Hepatocyte (in vitro differentiated cells): ENCODE data around the gene SLC41A3. TPM values are rescaled to one million over a fixed set of nuclear protein-coding genes. Genes with fewer than 3 reads are reported as not detected.

Experiments used
- DNase-seq: peaks from one replicate; pipeline ENCODE4 v3.0.0-alpha.2; 2016; ENCODE audit warnings: low spot score
- H2AFZ ChIP-seq: fragments of 200-600 bp; sonication (generic); 2 replicates; pipeline ENCODE4 v1.6.0; 2016; ENCODE audit warnings: antibody characterized with exemption, mild to moderate bottlenecking
- H3K27ac ChIP-seq: fragments of 200-600 bp; sonication (generic); 2 replicates; pipeline ENCODE4 v1.5.1; 2016; ENCODE audit warnings: mild to moderate bottlenecking
- H3K27me3 ChIP-seq: fragments of 200-600 bp; sonication (generic); 2 replicates; pipeline ENCODE4 v1.6.1; 2016
- H3K36me3 ChIP-seq: fragments of 200-600 bp; sonication (generic); replicated peaks from 2 replicates; pipeline ENCODE4 v1.5.1; 2016; ENCODE audit warnings: low read depth; ENCODE audit not compliant: insufficient read depth
- H3K4me1 ChIP-seq: fragments of 200-600 bp; sonication (generic); 2 replicates; pipeline ENCODE4 v1.5.1; 2016; ENCODE audit warnings: mild to moderate bottlenecking, moderate library complexity; ENCODE audit not compliant: insufficient read depth
- H3K4me2 ChIP-seq: fragments of 200-600 bp; sonication (generic); 2 replicates; pipeline ENCODE4 v1.6.0; 2016
- H3K4me3 ChIP-seq: fragments of 200-600 bp; sonication (generic); 2 replicates; pipeline ENCODE4 v1.5.1; 2016; ENCODE audit warnings: mild to moderate bottlenecking
- H3K79me2 ChIP-seq: fragments of 200-600 bp; sonication (generic); 2 replicates; pipeline ENCODE4 v1.6.0; 2017; ENCODE audit warnings: mild to moderate bottlenecking
- H3K9me2 ChIP-seq: fragments of 200-600 bp; sonication (generic); replicated peaks from 2 replicates; pipeline ENCODE4 v1.6.0; 2017; ENCODE audit warnings: mild to moderate bottlenecking; ENCODE audit not compliant: insufficient read depth
- H3K9me3 ChIP-seq: fragments of 200-600 bp; sonication (generic); 2 replicates; pipeline ENCODE4 v1.5.1; 2016; ENCODE audit warnings: low read depth, mild to moderate bottlenecking
- H4K20me1 ChIP-seq: fragments of 200-600 bp; sonication (generic); 2 replicates; pipeline ENCODE4 v1.6.0; 2016; ENCODE audit warnings: mild to moderate bottlenecking; ENCODE audit not compliant: insufficient read depth, poor library complexity, severe bottlenecking
- EZH2 ChIP-seq: fragments of 200-600 bp; sonication (generic); IDR thresholded peaks from 2 replicates; pipeline ENCODE4 v1.6.1; 2016; ENCODE audit warnings: antibody characterized with exemption, mild to moderate bottlenecking, borderline replicate concordance
- EZH2phosphoT487 ChIP-seq: fragments of 200-600 bp; sonication (generic); IDR thresholded peaks from one replicate; pipeline ENCODE4 v1.6.1; 2018; ENCODE audit warnings: antibody characterized with exemption, mild to moderate bottlenecking, low read depth, moderate library complexity; ENCODE audit not compliant: unreplicated experiment, severe bottlenecking
- WGBS: methylation state at CpG from one replicate; pipeline ENCODE4 v1.1.6; 2016; ENCODE audit warnings: low lambda C conversion rate; ENCODE audit errors: missing lambda C conversion rate; 5-methylcytosine and 5-hydroxymethylcytosine counted together
- polyA plus RNA-seq: library from polyadenylated mRNA; unstranded; fragments of >200 nt; fragmentation: Nextera tagmentation; extraction: Ambion mirVana; gene quantifications from 2 replicates; pipeline ENCODE4 v1.2.1, GENCODE V29; 2016
- total RNA-seq: library from RNA; depleted of rRNA; stranded (reverse); fragments of >200 nt; gene quantifications from 2 replicates; pipeline ENCODE4 v1.2.3, GENCODE V29; 2014
- TF ChIP-seq, protein P1 (sequence below): fragments of 200-600 bp; sonication (generic); IDR thresholded peaks from 2 replicates; pipeline ENCODE4 v1.5.1; 2016; ENCODE audit warnings: antibody characterized with exemption, mild to moderate bottlenecking; ENCODE audit not compliant: poor library complexity

Gene SLC41A3
- total and polyA plus RNA-seq, 2 experiments from 2014 or later = 29.3 to 43.4 TPM

DNA sequence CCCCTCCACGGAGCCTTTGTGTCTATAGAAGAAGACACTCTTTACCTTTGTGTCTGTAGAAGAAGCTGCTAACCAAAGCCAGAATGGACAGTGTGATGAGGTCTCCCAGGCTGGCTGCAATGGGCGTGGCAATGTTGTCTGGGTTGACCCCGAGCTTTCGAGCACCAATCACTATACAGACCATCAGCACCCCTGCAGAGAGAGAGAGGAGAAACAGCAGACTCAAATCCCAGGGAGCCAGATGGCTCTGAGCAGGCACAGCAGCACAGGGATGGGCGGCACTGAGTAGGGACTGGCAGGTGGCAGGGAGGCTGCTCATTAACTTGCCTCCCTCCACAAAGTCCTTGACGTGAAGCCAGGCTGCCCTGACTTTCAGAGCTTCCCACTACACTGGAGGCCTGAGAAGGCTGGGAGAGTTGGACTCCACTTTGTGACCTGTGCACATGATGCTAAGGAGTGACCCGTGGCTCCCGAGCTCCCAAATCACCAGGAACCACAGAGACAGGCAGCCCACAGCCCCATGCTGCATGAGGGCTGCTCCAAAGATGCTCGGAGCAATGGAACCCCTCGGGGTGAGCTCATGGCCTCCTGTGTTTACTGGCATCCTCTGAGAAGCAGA lies 61.1 kb downstream of the SLC41A3 start:
- no peak for TF ChIP-seq EZH2phosphoT487
- no peaks in the 10 kb centered on the region for H3K36me3 ChIP-seq
- 88% methylated on average over 10 of the region's 10 CpGs for WGBS
- H3K9me3 ChIP-seq = no peaks in the 10 kb centered on the region
- no peak overlapping the region for H3K4me2 ChIP-seq
- no peaks in the 10 kb centered on the region for H3K27me3 ChIP-seq
- no peaks in the 10 kb centered on the region for H4K20me1 ChIP-seq
- H3K4me3 ChIP-seq = no peak overlapping the region
- H3K79me2 ChIP-seq = no peaks in the 10 kb centered on the region
- DNase-seq = no peak
- no peak overlapping the region for H3K27ac ChIP-seq
- no peaks in the 10 kb centered on the region for H3K9me2 ChIP-seq
- H2AFZ ChIP-seq = no peak overlapping the region
- H3K4me1 ChIP-seq = no peaks in the 10 kb centered on the region

DNA sequence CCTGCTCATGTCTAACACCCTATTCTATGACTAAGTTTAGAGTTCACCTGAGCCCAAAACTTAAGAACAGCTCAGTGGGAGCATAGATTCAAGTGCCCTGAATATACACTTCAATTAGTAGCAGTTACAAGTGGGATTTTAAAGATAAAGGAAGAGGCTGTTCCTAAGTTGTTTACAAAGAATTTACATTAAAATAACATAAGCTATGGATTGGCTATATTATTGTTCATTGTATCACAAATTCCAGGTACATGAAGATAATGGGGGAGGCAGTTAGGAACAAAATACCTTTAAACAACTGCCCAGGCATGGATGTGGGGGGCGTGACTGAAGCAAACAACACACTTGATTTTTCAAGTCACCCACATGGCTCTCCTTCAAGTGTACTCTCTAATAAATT lies 62.2 kb downstream of the SLC41A3 start:
- Histone ChIP-seq H2AFZ (no peak overlapping the region), H3K9me3 (no peaks in the 10 kb centered on the region), H3K4me1 (no peaks in the 10 kb centered on the region), H3K36me3 (no peaks in the 10 kb centered on the region), H3K27ac (no peak overlapping the region), H3K4me2 (no peak overlapping the region), H4K20me1 (no peaks in the 10 kb centered on the region), H3K4me3 (no peak overlapping the region), H3K27me3 (no peaks in the 10 kb centered on the region), H3K9me2 (no peaks in the 10 kb centered on the region), H3K79me2 (no peaks in the 10 kb centered on the region)
- WGBS = 78% methylated on average over 1 of the region's 1 CpG
- TF ChIP-seq EZH2 = no peak
- TF ChIP-seq, protein P1, sequence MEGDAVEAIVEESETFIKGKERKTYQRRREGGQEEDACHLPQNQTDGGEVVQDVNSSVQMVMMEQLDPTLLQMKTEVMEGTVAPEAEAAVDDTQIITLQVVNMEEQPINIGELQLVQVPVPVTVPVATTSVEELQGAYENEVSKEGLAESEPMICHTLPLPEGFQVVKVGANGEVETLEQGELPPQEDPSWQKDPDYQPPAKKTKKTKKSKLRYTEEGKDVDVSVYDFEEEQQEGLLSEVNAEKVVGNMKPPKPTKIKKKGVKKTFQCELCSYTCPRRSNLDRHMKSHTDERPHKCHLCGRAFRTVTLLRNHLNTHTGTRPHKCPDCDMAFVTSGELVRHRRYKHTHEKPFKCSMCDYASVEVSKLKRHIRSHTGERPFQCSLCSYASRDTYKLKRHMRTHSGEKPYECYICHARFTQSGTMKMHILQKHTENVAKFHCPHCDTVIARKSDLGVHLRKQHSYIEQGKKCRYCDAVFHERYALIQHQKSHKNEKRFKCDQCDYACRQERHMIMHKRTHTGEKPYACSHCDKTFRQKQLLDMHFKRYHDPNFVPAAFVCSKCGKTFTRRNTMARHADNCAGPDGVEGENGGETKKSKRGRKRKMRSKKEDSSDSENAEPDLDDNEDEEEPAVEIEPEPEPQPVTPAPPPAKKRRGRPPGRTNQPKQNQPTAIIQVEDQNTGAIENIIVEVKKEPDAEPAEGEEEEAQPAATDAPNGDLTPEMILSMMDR = no peak
- TF ChIP-seq EZH2phosphoT487 = no peak
- no peak for DNase-seq

DNA sequence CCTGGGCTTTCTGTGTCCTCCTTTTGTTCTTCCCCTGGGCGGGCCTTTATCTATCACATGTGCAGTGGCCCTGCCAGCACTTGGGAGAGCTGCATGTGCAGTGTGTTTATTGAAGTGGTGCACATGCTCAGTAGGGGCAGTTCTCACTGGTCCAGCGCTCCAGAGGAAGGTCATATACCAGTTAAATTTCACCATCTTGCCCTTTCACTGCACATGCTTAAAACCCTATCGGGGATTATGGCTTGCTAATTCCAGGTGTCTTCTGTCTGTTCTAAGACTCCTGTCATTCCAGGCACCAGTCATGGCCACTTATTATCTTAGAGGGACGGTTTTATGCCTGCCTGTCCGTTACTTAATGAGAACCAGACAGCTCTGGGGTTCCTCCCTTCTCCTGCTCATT lies 62.7 kb downstream of the SLC41A3 start:
- no peaks in the 10 kb centered on the region for H3K9me3 ChIP-seq
- H2AFZ ChIP-seq = no peak overlapping the region
- 62% methylated on average over 5 of the region's 5 CpGs for WGBS
- H3K27ac ChIP-seq = no peak overlapping the region
- H3K4me2 ChIP-seq = no peak overlapping the region
- H3K27me3 ChIP-seq = no peaks in the 10 kb centered on the region
- no peak for DNase-seq
- H3K9me2 ChIP-seq = no peaks in the 10 kb centered on the region
- H4K20me1 ChIP-seq = no peaks in the 10 kb centered on the region
- TF ChIP-seq, protein P1 = no peak
- TF ChIP-seq EZH2 (no peak), EZH2phosphoT487 (no peak)
- H3K36me3 ChIP-seq = no peaks in the 10 kb centered on the region
- H3K79me2 ChIP-seq = no peaks in the 10 kb centered on the region
- H3K4me1 ChIP-seq = no peaks in the 10 kb centered on the region
- no peak overlapping the region for H3K4me3 ChIP-seq

- no peaks in the 10 kb centered on the region for H3K79me2 ChIP-seq
- TF ChIP-seq EZH2 = no peak
- TF ChIP-seq EZH2phosphoT487 = no peak
- TF ChIP-seq, protein P1 = no peak
- no peaks in the 10 kb centered on the region for H3K27me3 ChIP-seq
- H3K27ac ChIP-seq = no peak overlapping the region
- H3K9me3 ChIP-seq = no peaks in the 10 kb centered on the region
- no peaks in the 10 kb centered on the region for H3K4me1 ChIP-seq
- no peak for DNase-seq
- H3K4me3 ChIP-seq = no peak overlapping the region
- H3K9me2 ChIP-seq = no peaks in the 10 kb centered on the region
- H2AFZ ChIP-seq = no peak overlapping the region
- WGBS = 97% methylated on average over 5 of the region's 5 CpGs
- no peak overlapping the region for H3K4me2 ChIP-seq
- no peaks in the 10 kb centered on the region for H3K36me3 ChIP-seq
- no peaks in the 10 kb centered on the region for H4K20me1 ChIP-seq
These were observed 64.2 kb downstream of the SLC41A3 start for GRCh38 chr3:126019683-126020082.
